ENCODE results near the gene DDX10.

The DDX10 gene

GRCh38 chr11:108947654-108948570 lies 283.0 kb downstream of the DDX10 start:
- no peak for DNase-seq

- DNase-seq, result peak; percentile 81
Measured at GRCh38 chr11:108958368-108959104, 293.7 kb downstream of the DDX10 start.

GRCh38 chr11:108959105-108959761 lies 294.4 kb downstream of the DDX10 start:
- no peak for DNase-seq

GRCh38 chr11:108959874-108960273 lies 295.0 kb downstream of the DDX10 start:
- DNase-seq, result no peak

GRCh38 chr11:108960501-108960900 lies 295.6 kb downstream of the DDX10 start:
- DNase-seq, result no peak

GRCh38 chr11:108961095-108961494 lies 296.2 kb downstream of the DDX10 start:
- no peak for DNase-seq

- DNase-seq, result no peak
Measured at GRCh38 chr11:108963118-108963517, 298.2 kb downstream of the DDX10 start.

GRCh38 chr11:108965306-108966001 lies 300.6 kb downstream of the DDX10 start:
- DNase-seq, result no peak

- no peak for DNase-seq
Measured at GRCh38 chr11:108966206-108966605, 301.3 kb downstream of the DDX10 start.

- no peak for DNase-seq
Measured at GRCh38 chr11:108966978-108967377, 302.1 kb downstream of the DDX10 start.

GRCh38 chr11:108967571-108967970 lies 302.7 kb downstream of the DDX10 start:
- DNase-seq, result no peak

GRCh38 chr11:108970221-108970991 lies 305.5 kb downstream of the DDX10 start:
- no peak for DNase-seq

- no peak for DNase-seq
Measured at GRCh38 chr11:108973402-108974162, 308.7 kb downstream of the DDX10 start.

GRCh38 chr11:108975026-108975425 lies 310.2 kb downstream of the DDX10 start:
- peak; percentile 91 for DNase-seq

- DNase-seq, result peak; percentile 84
Measured at GRCh38 chr11:108975641-108976071, 310.8 kb downstream of the DDX10 start.

- DNase-seq, result no peak
Measured at GRCh38 chr11:108983636-108984420, 319.0 kb downstream of the DDX10 start.

- no peak for DNase-seq
Measured at GRCh38 chr11:108984523-108984922, 319.7 kb downstream of the DDX10 start.

- no peak for DNase-seq
Measured at GRCh38 chr11:108985236-108985944, 320.5 kb downstream of the DDX10 start.

GRCh38 chr11:108985945-108986279 lies 321.0 kb downstream of the DDX10 start:
- no peak for DNase-seq
